ENCODE data around the gene SIPA1L3. TPM values are rescaled to one million over a fixed set of nuclear protein-coding genes. Genes with fewer than 3 reads are reported as not detected.

SIPA1L3 gene
- polyA plus RNA-seq, 5 donors = 16.4 to 25.3 (median 24.9) TPM

DNA sequence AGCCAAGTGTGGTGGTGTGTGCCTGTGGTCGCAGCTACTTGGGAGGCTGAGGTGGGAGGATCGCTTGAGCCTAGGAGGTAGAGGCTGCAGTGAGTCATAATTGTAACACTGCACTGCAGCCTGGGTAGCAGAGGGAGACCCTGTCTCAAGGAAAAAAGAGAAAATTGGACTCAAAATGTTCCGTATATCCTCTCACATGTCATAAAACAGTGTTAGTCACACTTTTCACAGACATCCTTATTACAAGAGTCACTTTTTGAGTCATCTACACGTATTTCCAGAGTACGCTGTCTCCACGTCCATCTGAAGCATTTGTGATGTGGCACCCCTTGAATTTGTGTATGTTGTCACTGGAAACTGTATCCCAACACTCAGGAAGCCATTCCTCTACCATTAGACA, 133.0 kb downstream of the SIPA1L3 start:
- no peak for DNase-seq

- no peak for DNase-seq
Measured at GRCh38 chr19:38042132-38042531, 135.1 kb downstream of the SIPA1L3 start.

GRCh38 chr19:38043649-38044144, 136.7 kb downstream of the SIPA1L3 start:
- no peak for DNase-seq

DNA sequence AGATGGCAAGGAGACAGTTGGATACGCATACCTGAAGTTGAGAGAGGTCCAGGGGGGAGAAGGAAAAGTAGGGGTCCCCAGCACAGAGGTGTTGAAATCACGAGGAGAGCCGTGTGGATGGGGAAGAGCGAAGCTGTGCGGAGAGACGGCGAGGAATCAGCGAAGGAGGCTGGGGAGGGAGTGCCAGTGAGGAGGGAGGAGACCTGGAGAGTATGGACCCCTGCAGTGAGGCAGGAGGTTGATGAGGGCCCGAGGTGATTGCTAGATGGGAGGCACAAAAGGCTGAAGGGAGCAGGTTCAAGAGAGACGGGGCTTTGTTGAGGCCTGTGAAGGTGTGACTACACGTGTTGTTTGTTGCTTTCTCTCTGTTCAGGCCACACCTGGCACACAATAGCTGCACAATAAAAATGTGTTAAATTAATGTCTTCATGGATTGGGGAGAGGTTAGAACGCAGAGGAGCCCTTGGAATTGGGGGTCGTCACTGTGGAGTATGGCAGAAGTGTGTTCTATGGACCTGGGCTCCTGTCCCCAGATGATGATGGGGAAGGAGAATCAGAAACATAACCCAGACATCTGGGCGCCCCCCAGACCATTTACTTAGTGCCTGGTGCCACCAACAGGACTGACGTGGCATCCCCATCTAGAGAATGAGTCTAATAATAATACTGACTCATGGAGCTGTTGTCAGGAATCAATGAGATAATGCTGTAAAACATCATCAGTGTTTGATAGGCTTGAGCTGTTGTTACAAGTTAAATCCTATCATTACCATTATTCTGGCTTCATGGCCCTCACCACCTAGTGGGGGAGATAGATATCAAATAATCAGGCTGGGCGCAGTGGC, 137.5 kb downstream of the SIPA1L3 start:
- DNase-seq = no peak

DNA sequence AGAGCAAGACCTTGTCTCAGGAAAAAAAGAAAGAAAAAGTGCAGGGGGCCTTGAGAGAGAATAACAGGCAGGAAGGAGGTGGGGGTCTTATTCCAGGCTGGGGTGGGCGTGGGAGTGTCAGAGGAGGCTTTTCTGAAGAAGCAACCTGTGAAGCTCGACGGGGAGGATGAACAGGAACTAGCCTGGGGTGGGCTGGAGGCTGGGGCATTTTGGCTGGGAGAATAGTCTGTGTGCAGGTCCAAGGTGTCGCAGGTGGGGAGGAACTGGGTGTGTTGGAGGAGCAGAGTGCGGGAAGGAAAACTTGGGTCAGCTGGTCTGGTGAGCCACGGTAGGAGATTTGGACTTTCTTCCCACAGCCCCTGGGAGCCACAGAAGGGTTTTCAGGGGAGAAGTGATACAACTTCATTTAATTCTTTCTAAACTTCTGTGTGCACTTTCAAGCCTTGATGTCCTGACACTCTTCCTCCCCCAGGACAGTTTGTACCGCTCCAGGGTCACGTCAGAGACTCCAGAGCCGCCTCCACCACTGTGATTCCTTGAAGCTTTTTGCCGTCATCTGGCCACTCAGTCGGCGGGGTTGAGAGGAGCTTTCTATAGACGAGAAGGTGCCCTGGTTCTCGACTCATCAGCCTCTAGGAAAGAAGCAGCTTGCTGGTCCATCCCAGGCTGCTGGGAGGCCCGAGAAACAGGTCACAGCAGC, 138.7 kb downstream of the SIPA1L3 start:
- DNase-seq = no peak

DNA sequence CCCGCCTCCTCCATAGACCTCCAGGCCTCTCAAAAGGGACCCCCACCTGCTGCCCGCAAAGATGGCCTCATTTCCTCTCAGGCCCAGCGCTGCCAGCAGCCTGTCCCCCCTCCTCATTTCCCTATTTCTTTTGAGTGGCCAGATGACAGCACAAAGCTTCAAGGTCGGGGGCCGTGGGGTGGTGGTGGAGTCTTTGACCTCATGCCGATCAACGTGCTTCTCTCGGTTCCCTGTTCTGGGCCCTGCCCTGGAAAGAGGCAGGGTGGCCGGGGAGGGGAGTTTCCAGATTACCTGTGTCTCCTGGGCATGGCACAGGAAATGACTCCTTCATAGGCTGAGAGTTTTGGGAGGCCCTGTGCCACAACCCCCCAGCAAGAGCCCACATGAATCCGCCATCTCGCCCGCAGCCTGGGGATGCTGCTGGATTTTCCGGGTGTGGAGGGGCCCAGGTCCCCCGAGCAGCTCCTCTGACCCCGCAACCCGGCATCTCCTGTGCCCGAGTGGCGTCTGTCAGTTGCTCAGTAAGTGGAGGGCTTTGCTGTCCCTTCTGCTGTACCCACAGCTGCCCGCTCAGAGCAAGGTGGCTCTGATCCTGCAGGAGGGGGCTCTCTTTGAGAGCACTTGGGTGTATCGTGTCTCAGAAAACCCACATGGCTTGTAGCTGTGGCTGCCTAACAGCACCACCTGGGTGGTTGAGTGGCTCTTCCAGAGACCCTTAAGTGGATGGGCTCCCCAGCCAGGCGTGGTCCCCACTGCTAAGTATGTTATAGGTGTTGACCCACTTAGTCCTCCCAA, 139.4 kb downstream of the SIPA1L3 start:
- no peak for DNase-seq

- no peak for DNase-seq
Measured at GRCh38 chr19:38047049-38047438, 140.0 kb downstream of the SIPA1L3 start.

- no peak for DNase-seq
Measured at GRCh38 chr19:38047641-38048040, 140.6 kb downstream of the SIPA1L3 start.

DNA sequence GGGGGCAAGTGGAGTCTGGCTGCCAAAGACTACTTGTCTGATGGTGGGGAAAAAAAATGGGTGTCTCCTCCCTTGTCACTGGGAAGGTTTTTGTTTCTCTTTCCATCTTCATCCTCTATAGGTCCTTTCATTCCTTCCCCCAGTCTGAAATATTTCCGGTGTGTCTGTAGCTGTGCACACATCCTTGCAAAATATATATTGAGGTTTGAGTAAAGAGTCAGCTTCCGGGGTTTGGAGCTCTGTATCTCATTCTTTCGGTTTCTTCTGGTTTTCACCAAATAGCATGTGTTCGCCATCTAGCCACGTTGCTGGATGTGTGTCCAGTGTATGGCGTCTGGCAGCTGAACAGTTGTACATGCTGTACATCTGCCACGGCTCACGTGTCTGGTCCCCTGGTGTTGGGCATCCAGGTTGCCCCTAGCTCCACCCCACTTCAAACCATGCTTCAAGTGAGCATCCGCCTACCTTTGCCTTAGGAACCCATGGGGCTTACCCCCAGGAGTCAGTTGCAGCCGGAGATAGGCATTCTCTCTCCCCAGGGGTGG, 142.2 kb downstream of the SIPA1L3 start:
- no peak for DNase-seq

DNA sequence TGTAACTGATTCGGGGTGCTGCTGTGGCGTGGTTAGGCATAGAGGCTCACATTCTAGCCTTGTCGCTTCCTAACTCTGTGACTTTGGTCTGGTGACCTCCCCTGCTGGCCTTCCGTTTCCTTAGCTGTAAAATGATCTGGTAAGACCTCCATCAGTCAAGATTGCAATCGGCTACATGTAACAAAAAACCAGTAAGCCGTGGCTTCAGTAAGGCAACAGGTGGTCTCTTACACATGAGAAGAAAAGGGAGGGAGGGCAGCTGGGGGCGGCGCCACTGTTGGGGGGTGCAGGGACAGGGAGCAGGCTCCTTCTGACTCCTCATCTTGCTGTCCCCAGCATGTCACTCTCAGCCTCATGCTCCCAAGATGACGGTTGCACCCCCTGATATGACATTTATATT, 148.0 kb downstream of the SIPA1L3 start:
- DNase-seq = no peak

DNA sequence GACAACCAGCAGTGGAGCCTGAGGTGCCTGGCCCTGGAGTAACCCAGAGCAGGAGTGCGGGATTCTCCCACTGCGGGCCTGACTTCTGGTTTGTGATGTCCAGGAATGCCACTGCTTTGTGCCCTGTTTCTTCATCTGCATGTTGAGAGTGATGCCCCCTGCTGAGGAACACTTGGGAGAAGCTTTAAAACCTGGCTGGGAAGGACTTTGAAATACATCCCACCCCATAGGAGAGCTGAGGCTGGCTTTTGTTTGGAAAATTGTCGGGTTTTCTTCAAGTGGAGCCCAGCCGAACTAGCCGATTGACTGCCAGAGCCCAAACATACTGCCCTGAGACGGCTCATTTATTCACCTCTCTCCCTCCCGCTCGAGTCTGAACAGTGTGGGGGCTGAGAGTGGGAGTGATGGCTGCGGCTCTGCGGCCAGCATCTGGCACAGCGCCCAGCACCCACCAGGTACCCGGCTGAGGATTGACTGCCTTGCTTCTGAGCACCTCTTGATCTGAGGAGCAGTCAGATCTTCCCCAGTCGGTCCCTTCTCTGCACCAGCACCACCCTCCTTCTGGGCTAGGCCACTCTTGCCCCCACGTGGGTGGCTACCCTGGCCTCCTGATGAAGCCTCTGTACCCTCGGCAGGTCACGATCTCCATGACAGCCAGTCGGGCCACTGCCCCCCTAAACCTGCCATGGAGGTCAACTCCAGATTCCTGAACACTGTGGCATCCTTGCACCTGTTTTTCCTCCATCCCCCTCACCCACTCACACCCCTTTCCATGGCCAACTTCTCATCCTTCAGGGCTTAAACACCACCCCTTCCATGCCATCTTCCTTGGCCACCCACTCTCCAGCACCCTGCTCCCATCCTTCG, 148.9 kb downstream of the SIPA1L3 start:
- DNase-seq = no peak

DNA sequence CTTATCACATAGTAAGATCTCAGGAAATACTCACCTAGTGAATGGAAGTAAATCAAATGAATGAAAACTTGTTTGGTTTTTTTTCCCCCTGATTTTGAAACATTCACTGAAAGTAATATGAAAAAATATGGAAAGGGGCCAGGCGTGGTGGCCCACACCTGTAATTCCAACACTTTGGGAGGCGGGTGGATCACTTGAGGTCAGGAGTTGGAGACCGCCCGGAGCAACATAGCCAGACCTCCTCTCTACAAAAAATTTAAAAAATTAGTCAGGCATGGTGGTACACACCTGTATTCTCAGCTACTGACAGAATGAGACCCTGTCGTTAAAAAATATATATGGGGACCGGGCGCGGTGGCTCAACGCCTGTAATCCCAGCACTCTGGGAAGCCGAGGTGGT, 149.6 kb downstream of the SIPA1L3 start:
- DNase-seq = no peak

DNA sequence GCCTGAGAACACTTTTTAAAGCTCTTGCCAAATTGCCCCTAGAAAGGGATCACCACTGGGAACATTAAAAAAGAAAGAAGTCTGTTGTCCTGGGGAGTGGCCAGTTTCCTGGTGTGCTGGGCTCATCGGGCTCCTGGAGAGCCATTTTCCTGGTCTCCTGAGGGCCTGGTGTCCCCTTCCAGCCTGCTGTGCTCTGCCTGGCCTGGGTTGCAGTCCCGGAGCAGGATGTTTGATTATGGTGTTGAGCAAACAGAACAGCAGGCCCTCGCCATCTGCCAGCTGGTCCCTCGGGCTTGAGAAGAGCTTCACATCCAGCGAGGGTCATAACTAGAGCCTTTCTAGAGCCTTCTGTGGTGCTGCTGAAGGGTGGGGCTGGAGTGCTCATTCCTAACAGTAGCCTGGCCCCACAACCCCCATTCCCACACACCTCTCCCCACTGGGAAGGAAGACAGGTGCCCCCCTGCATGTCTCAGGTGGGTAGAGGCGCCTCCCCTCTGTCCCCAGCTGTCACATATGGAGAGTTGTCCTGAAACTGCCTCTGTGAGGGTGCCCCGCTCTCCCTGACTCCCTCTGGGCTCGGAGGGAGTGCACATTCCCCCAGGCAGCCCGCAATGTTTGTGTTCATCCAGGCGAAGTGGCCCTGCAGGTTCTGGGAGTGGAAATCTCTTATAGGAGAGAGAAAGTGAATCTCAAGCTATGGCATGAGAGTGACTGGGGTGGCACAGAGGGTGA, 151.1 kb downstream of the SIPA1L3 start:
- peak; percentile 59 to 62 for DNase-seq

GRCh38 chr19:38059897-38060296, 152.9 kb downstream of the SIPA1L3 start:
- no peak for DNase-seq

DNA sequence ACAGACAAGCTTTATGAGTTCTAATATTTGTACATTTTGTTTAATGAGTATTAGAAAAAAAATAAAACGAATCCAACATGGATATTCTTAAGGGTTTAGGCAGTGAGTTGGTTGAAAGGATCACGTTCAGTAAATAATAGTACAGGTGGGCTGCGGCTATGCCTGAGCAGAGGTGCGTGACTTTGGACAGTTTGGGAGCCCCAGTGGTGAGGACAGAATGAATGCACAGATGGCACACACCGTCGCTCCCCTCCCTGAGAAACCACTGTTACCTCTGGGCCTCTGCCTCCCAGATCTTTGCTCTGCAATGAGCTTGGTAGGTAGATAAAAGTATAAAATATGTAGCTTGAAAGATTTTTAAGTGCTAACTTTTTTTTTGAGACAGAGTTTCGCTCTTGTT, 153.3 kb downstream of the SIPA1L3 start:
- no peak for DNase-seq

GRCh38 chr19:38061294-38061693, 154.3 kb downstream of the SIPA1L3 start:
- DNase-seq = no peak

GRCh38 chr19:38062959-38063761, 156.2 kb downstream of the SIPA1L3 start:
- no peak for DNase-seq

DNA sequence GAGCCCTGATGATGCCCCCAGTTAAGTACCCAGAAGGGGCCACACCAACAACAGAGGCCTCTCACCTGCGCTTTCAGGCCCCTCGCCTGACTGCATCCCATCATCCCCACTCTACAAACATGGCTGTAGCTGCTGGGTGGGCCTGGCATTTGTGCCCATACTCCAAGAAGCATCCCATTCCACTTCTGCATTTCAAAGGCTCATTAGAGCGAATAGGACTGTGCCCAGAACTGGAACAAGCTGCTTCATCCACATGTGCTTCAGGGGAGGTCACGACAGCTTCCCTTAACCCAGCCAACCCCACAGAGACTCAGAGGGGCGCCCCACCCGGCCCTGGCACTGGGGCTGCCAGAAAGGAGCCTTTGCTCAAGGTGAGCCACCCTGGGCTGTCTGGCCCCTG, 156.9 kb downstream of the SIPA1L3 start:
- no peak for DNase-seq

- no peak for DNase-seq
Measured at GRCh38 chr19:38064661-38065425, 157.8 kb downstream of the SIPA1L3 start.

All from right lung (tissue), 5 donors.